Upper lobe of left lung (tissue), 4 donors: ENCODE data around the gene GATA3.

Experiments
- EP300 ChIP-seq, 4 donors: sonication (generic); formaldehyde crosslinking; IDR thresholded peaks; one replicate each; pipeline ENCODE4 v1.5.1; 2017; ENCODE audit warnings: antibody characterized with exemption in 4 of 4, control low read depth in 2 of 4
- POLR2A ChIP-seq, 4 donors: fragments of 450-650 bp; IDR thresholded peaks; one replicate each; pipeline ENCODE4 v1.5.1; 2016 to 2017; ENCODE audit warnings: antibody characterized with exemption in 4 of 4, mild to moderate bottlenecking in 2 of 4
- POLR2AphosphoS5 ChIP-seq, 2 donors: sonication (generic); formaldehyde crosslinking; IDR thresholded peaks; one replicate each; pipeline ENCODE4 v1.5.1; 2017; ENCODE audit warnings: antibody characterized with exemption in 2 of 2
- TF ChIP-seq, protein P1 (sequence below), 6 experiments: fragments of 450-650 bp in 4 of 6; fragments of 200-600 bp in 2 of 6; sonication (generic) in 2 of 6; IDR thresholded peaks; one replicate each; pipeline ENCODE4 v1.5.1; 2016 to 2019; ENCODE audit warnings: antibody characterized with exemption in 6 of 6

- TF ChIP-seq, protein P1, sequence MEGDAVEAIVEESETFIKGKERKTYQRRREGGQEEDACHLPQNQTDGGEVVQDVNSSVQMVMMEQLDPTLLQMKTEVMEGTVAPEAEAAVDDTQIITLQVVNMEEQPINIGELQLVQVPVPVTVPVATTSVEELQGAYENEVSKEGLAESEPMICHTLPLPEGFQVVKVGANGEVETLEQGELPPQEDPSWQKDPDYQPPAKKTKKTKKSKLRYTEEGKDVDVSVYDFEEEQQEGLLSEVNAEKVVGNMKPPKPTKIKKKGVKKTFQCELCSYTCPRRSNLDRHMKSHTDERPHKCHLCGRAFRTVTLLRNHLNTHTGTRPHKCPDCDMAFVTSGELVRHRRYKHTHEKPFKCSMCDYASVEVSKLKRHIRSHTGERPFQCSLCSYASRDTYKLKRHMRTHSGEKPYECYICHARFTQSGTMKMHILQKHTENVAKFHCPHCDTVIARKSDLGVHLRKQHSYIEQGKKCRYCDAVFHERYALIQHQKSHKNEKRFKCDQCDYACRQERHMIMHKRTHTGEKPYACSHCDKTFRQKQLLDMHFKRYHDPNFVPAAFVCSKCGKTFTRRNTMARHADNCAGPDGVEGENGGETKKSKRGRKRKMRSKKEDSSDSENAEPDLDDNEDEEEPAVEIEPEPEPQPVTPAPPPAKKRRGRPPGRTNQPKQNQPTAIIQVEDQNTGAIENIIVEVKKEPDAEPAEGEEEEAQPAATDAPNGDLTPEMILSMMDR (IDR thresholded peaks at IDR 0.05) = no peak
- TF ChIP-seq POLR2AphosphoS5 (IDR thresholded peaks at IDR 0.05) (no peak), EP300 (IDR thresholded peaks at IDR 0.05) (no peak), POLR2A (IDR thresholded peaks at IDR 0.05) (no peak)
Measured at GRCh38 chr10:8051109-8051821, 3.2 kb upstream of the GATA3 start.
